SU-DHL-6 (cell line): ENCODE measurements around the gene CNPY3.

Experiments used
- H2AFZ ChIP-seq: fragments of 200-600 bp; sonication (generic); 2 replicates; pipeline ENCODE4 v1.6.1; 2014; ENCODE audit warnings: low read depth, mild to moderate bottlenecking, moderate library complexity, mixed read lengths, antibody characterized with exemption, low read length; ENCODE audit not compliant: severe bottlenecking
- H3F3A ChIP-seq: fragments of 200-600 bp; shearing (Covaris generic); 2 replicates; pipeline ENCODE4 v1.6.0; 2016; ENCODE audit warnings: antibody characterized with exemption, mild to moderate bottlenecking; ENCODE audit not compliant: insufficient read depth
- H3K27ac ChIP-seq: fragments of 200-600 bp; sonication (generic); 2 replicates; pipeline ENCODE4 v1.5.1; 2016; ENCODE audit warnings: low read depth, mild to moderate bottlenecking, low read length, moderate library complexity, mixed read lengths
- H3K27me3 ChIP-seq: fragments of 200-600 bp; sonication (generic), shearing (Covaris generic); 2 replicates; pipeline ENCODE4 v1.6.0; 2014; ENCODE audit warnings: mild to moderate bottlenecking, low read length
- H3K36me3 ChIP-seq: fragments of 200-600 bp; sonication (generic); 2 replicates; pipeline ENCODE4 v1.6.1; 2014; ENCODE audit warnings: mild to moderate bottlenecking, low read length, mixed read lengths
- H3K4me2 ChIP-seq: fragments of 300-600, 200-600 bp; shearing (Covaris generic), sonication (generic); 2 replicates; pipeline ENCODE4 v1.6.0; 2014; ENCODE audit warnings: low read length, low read depth, mild to moderate bottlenecking; ENCODE audit not compliant: poor library complexity, severe bottlenecking
- H3K4me3 ChIP-seq: fragments of 200-600 bp; sonication (generic); 2 replicates; pipeline ENCODE4 v1.5.1; 2014; ENCODE audit warnings: antibody characterized with exemption, low read length, mild to moderate bottlenecking, mixed read lengths; ENCODE audit not compliant: insufficient read depth, poor library complexity, severe bottlenecking
- H3K79me2 ChIP-seq: fragments of 200-600 bp; sonication (generic); 2 replicates; pipeline ENCODE4 v1.6.1; 2014; ENCODE audit warnings: mild to moderate bottlenecking, low read length, moderate library complexity; ENCODE audit not compliant: insufficient read depth
- H3K9ac ChIP-seq: fragments of 200-600 bp; sonication (generic); 2 replicates; pipeline ENCODE4 v1.7.0; 2014; ENCODE audit warnings: mild to moderate bottlenecking, low read length
- H3K9me2 ChIP-seq: fragments of 200-600 bp; sonication (generic); replicated peaks from 2 replicates; pipeline ENCODE4 v1.6.1; 2014; ENCODE audit warnings: low read length; ENCODE audit not compliant: insufficient read depth
- H3K9me3 ChIP-seq: fragments of 200-600 bp; sonication (generic); 2 replicates; pipeline ENCODE4 v1.6.1; 2014; ENCODE audit warnings: low read length, mixed read lengths; ENCODE audit not compliant: insufficient read depth
- H4K20me1 ChIP-seq: fragments of 200-600 bp; sonication (generic); 2 replicates; pipeline ENCODE4 v1.6.1; 2014; ENCODE audit warnings: low read depth, mild to moderate bottlenecking, antibody characterized with exemption, low read length, moderate library complexity, mixed read lengths
- EZH2phosphoT487 ChIP-seq: fragments of 200-600 bp; sonication (generic), shearing (Covaris generic); conservative IDR thresholded peaks from 2 replicates; pipeline ENCODE4 v1.6.1; 2018; ENCODE audit warnings: mild to moderate bottlenecking, antibody characterized with exemption, low read length, moderate library complexity, mixed read lengths
- TF ChIP-seq, protein P1 (sequence below): fragments of 200-600 bp; sonication (generic); IDR thresholded peaks from one replicate; pipeline ENCODE4 v1.5.1; 2017; ENCODE audit warnings: antibody characterized with exemption, mild to moderate bottlenecking, low read length, moderate library complexity; ENCODE audit not compliant: insufficient read depth, poor library complexity, severe bottlenecking

Gene CNPY3

DNA sequence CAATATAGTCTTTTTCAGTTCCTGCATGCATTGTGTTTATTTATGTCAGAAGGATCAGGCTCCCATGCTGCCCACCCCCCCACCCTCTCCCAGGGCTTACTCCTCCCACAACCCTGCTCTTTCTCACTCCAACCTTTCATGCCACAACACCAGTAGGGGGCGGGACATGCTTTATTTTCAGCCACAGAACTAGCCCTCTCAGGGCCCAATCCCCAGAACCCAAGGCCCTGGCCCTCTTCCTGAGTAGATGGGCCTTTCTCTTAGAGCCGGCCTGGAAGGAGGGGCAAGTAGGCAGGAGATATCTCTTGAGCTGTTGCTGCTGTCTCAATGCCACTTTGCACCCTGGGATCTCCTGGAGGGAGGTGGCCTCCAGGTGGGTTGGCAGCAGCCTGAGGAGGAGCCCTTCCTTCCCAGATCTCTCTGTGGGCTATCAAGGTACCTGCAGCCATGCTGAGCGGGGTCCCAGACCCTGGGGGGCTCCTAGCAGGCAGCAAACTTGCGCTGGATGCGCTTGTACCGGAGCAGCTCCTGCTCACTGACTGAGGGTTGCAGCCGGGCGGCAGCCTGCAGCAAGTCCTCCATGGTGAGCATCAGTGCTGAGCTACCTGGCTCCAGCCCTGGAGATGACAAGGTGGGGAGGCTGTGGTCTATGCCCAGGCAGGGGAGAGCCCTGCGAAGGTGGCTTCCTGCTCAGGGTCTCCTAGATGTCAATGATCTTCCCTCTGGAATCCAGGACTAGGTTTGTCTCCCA lies 34.8 kb downstream of the CNPY3 start:
- TF ChIP-seq EZH2phosphoT487, result no peak
- TF ChIP-seq, protein P1, sequence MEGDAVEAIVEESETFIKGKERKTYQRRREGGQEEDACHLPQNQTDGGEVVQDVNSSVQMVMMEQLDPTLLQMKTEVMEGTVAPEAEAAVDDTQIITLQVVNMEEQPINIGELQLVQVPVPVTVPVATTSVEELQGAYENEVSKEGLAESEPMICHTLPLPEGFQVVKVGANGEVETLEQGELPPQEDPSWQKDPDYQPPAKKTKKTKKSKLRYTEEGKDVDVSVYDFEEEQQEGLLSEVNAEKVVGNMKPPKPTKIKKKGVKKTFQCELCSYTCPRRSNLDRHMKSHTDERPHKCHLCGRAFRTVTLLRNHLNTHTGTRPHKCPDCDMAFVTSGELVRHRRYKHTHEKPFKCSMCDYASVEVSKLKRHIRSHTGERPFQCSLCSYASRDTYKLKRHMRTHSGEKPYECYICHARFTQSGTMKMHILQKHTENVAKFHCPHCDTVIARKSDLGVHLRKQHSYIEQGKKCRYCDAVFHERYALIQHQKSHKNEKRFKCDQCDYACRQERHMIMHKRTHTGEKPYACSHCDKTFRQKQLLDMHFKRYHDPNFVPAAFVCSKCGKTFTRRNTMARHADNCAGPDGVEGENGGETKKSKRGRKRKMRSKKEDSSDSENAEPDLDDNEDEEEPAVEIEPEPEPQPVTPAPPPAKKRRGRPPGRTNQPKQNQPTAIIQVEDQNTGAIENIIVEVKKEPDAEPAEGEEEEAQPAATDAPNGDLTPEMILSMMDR, result peak; percentile 14
- Histone ChIP-seq H3K9ac (no peak overlapping the region), H3K27me3 (no peaks in the 10 kb centered on the region), H3K27ac (no peak overlapping the region), H3K4me2 (no peak overlapping the region), H3K9me3 (no peaks in the 10 kb centered on the region), H3K79me2 (no peaks in the 10 kb centered on the region), H3F3A (no peaks in the 10 kb centered on the region), H3K4me3 (no peak overlapping the region), H2AFZ (no peak overlapping the region), H4K20me1 (no peaks in the 10 kb centered on the region), H3K36me3 (no peaks in the 10 kb centered on the region), H3K9me2 (no peaks in the 10 kb centered on the region)

DNA sequence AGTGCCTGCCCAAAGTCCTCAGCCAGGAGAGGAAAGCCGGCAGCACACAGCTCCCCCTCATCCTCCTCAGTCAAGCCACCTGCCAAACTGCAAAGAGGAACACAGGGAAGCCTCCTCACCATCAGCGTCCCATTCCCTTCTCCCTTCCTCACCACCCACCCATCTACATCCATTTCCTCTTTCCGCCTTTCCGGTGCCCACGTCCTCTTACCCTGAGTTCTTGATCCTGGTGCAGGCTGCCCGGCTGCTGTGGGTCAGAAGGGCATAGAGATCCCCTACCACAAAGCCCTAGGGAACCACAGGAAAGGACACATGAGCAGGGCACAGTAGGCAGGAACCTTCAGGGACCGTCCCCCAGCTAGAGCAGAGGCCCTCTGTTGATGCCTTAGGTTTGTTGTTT lies 37.3 kb downstream of the CNPY3 start:
- Histone ChIP-seq H3K36me3 (no peaks in the 10 kb centered on the region), H3F3A (no peaks in the 10 kb centered on the region), H2AFZ (no peak overlapping the region), H3K79me2 (no peaks in the 10 kb centered on the region), H4K20me1 (no peaks in the 10 kb centered on the region), H3K4me2 (no peak overlapping the region), H3K9ac (no peak overlapping the region), H3K9me3 (no peaks in the 10 kb centered on the region), H3K4me3 (no peak overlapping the region), H3K27ac (no peak overlapping the region), H3K9me2 (no peaks in the 10 kb centered on the region), H3K27me3 (no peaks in the 10 kb centered on the region)
- TF ChIP-seq EZH2phosphoT487, result no peak
- TF ChIP-seq, protein P1, result no peak

DNA sequence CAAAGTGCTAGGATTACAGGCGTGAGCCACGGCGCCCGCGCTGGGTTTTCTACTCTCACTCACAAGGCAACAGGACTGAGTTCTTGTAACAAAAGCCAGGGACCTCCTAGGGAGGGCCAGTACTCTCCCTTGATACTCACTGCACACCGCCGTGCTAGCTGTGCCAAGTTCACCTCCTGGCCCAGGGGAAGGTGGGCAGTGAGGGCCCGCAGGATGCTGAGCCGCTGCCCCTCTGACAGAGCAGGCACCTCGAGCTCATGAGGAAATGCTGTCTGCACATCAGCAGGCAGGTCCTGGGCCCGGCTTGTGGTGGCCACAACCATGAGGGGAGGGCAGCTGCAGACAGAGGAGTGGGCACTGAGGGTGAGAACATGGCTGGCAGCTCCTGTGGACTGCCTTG lies 37.9 kb downstream of the CNPY3 start:
- Histone ChIP-seq H3K36me3 (no peaks in the 10 kb centered on the region), H4K20me1 (no peaks in the 10 kb centered on the region), H3K9ac (no peak overlapping the region), H3K9me2 (no peaks in the 10 kb centered on the region), H3K27me3 (no peaks in the 10 kb centered on the region), H3F3A (no peaks in the 10 kb centered on the region), H3K27ac (no peak overlapping the region), H3K79me2 (no peaks in the 10 kb centered on the region), H3K4me3 (no peak overlapping the region), H3K4me2 (no peak overlapping the region), H3K9me3 (no peaks in the 10 kb centered on the region), H2AFZ (no peak overlapping the region)
- no peak for TF ChIP-seq EZH2phosphoT487
- TF ChIP-seq, protein P1, result no peak
